Ecto neural progenitor cell (in vitro differentiated cells): Measurements from ENCODE around the gene MORC2.

Experiments used
- DNase-seq: peaks from one replicate; pipeline ENCODE4 v3.0.0-alpha.2; 2018; ENCODE audit warnings: low spot score

MORC2 gene

GRCh38 chr22:30921108-30921507 is 47.5 kb downstream of the MORC2 start:
- DNase-seq, result no peak

- peak; percentile 86 for DNase-seq
These were observed 48.2 kb downstream of the MORC2 start for GRCh38 chr22:30920407-30920806.

DNA sequence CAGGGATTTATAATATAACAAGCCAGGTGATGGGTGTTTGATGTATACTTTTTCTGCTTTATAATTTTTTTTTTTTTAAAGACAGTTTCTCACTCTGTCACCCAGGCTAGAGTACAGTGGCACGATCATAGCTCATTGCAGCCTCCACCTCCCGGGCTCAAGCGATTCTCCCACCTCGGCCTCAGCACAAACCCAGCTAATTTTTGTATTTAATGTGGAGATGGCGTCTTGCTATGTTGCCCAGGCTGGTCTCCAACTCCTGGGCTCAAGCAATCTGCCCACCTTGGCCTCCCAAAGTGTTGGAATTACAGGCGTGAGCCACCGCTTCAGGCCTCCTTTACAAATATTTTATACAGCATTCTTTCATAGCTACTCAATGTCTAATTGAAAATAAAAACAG is 48.6 kb downstream of the MORC2 start:
- no peak for DNase-seq

- DNase-seq, result no peak
These were observed 49.8 kb downstream of the MORC2 start for GRCh38 chr22:30918761-30919160.

- DNase-seq, result no peak
These were observed 58.2 kb downstream of the MORC2 start for GRCh38 chr22:30910358-30910757.

DNA sequence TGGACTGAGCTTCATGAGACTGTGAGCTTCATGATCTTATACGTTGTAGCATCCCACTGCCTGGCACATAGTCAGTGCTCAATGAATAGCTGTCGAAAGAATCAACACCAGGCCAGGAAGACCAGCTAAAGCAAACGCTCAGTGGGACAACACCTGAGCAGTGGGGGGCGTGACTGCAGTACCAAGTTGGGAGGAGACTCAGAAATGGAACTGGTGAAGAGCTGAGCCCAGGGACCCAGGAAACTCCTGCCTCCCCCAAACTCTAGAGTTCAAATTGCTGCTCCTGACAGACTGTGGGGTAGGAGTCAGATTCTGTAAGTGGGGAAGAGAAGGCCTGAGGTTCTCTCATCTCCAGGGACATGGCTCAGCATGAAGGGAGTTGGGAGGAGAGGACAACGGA is 59.3 kb downstream of the MORC2 start:
- DNase-seq, result no peak

- DNase-seq, result no peak
These were observed 60.5 kb downstream of the MORC2 start for GRCh38 chr22:30908051-30908461.

GRCh38 chr22:30906946-30907345 is 61.6 kb downstream of the MORC2 start:
- no peak for DNase-seq

DNA sequence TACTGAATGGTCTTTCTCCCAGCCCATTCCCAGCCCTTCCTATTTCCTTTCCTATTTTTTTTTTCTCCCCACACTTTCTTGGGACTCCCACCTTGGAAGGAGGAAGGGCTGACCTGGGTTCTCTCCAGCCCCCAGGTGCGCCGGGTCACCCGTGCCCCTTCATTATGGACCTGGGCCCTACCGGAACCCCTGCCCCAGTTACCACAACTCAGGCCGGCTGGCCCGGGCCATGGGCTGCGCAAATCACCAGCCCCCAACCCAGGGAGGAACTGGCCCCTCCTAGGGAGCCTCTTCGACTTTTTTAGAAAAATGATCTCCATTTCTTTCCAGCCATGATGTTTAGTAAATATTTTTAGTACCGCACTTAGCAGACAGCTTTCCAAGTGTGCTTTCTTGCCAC is 62.2 kb downstream of the MORC2 start:
- no peak for DNase-seq

DNA sequence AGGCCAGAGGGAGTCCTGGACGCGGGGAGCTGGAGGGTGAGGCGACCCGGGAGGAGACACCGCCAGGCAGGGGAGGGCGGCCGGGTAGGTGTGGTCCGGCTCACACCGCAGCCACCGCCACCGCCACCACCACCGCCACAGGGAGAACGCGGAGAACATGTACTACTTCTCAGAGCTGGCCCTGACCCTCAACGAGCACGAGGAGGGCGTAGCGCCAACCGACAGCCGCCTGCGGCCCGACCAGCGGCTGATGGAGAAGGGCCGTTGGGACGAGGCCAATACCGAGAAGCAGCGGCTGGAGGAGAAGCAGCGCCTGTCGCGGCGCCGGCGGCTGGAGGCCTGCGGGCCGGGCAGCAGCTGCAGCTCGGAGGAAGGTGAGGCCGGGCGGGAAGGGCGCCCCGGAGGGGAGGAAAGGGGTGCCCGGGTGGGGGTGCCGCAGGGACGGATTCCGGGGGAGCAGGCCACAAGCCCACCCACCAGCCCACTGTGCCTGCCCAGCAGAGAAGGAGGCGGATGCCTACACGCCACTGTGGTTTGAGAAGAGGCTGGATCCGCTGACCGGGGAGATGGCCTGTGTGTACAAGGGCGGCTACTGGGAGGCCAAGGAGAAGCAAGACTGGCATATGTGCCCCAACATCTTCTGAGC is 62.8 kb downstream of the MORC2 start:
- no peak for DNase-seq

DNA sequence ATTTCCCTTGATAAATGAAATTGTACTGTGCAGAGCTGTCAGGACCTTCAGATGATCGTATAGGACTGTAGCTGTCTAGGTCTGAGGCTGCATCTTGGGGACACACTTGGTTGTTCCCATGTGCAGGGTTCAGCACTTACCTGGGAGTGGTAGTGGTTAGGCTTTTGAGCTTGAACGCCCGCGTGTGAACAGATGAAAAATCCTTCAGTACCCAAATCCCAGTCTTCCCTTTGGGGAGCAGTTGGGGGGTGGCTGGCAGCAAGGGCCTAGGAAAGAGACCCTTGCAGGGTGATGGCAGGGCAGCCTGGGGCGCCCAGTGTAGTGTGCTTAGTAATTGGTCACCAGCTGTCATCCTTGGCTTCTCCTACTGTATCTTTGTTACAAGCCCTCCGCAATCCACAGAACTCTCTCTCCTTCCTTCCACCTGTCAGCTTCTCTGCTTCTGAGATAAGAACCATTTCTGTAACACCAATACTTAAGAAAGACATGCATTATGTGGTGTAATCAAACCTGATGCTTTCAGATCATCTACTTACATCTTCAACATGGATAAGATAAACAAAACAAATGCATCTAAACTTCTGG is 64.6 kb downstream of the MORC2 start:
- DNase-seq, result no peak

DNA sequence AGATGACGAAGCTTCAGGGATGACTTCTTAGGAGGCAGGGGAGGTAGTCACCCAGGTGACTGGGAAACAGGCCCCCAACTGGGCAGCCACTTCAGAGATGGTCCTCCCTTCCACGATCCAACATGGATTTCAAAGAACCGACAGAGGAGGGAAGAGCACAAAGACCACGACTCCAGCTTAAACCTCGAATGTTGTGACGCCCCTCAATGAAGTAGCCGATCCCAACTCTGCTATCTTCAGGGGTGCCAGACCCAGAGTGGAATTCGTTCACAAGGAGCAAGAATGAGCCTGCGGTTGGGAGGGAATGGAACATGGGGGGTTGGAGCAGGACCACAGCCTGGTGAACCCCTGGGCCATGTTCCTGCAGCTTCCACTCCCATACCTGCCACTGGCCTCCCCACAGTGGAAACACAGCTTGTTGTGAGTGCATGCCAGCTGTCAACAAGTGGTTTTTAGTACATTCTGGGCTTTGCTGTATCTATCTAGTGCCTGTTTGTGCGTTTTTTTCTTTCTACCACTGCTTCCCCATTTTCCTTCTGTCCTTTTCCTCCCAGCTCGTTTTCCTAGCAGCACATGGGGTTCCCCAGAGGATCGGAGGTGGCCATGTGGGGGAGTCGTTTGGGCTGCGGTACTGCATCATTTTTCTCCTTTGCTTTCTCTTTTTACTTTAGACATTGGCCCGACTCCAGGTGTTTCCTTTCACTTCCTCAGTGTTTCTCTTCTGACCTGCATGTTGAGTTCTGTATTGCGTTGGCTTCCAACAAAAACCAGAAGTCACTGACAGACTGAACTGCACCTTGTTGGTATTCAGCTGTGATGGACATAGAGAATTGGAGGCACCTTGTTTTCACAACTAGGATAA is 65.8 kb downstream of the MORC2 start:
- DNase-seq, result no peak

GRCh38 chr22:30894371-30894740 is 74.2 kb downstream of the MORC2 start:
- no peak for DNase-seq

- DNase-seq, result no peak
These were observed 74.9 kb downstream of the MORC2 start for GRCh38 chr22:30893434-30894370.

DNA sequence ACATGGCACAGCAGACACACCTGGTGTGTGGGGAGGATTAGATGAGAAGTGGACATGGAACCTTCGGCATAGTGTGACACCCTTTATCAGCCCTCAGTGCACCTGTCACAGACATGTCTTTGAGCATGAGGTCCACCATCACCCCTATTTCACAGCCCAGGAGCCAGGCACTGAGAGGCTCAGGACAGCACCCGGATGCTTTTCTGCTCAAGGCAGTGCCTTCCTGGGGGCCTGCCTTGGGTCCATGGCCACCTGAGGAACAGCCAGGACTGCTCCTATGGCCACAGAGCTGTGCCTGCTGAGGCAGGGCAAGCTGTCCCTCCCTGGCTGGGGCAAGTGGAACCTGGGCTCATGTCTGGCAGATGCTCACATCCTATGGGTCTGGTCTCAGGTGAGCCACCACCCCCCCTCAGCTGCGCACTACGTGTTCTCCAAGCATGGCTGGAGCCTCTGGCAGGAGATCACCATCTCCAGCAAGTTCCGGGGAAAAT is 75.8 kb downstream of the MORC2 start:
- no peak for DNase-seq

DNA sequence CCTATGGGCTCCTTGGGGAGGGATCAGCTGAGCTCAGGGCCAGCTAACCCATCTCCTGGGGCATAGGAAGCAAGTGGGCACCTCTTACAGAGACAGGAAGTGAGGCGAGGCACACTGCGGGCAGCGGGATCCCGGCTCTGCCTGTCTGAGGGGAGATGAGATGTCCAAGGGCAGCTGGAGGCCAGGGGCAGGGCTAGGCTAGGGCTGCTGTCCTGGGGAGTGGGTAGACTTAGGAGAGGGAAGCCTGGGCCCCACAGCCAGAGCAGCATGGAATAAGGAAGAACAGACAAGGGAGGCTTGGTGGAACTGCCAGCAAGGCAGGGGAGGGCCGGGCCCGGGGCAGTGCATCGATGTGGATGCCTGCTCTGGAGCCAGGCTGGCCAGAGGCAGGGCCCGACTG is 76.3 kb downstream of the MORC2 start:
- no peak for DNase-seq

GRCh38 chr22:30891781-30892180 is 76.8 kb downstream of the MORC2 start:
- DNase-seq, result peak; percentile 43

- DNase-seq, result peak; percentile 41
These were observed 77.2 kb downstream of the MORC2 start for GRCh38 chr22:30891443-30891755.

DNA sequence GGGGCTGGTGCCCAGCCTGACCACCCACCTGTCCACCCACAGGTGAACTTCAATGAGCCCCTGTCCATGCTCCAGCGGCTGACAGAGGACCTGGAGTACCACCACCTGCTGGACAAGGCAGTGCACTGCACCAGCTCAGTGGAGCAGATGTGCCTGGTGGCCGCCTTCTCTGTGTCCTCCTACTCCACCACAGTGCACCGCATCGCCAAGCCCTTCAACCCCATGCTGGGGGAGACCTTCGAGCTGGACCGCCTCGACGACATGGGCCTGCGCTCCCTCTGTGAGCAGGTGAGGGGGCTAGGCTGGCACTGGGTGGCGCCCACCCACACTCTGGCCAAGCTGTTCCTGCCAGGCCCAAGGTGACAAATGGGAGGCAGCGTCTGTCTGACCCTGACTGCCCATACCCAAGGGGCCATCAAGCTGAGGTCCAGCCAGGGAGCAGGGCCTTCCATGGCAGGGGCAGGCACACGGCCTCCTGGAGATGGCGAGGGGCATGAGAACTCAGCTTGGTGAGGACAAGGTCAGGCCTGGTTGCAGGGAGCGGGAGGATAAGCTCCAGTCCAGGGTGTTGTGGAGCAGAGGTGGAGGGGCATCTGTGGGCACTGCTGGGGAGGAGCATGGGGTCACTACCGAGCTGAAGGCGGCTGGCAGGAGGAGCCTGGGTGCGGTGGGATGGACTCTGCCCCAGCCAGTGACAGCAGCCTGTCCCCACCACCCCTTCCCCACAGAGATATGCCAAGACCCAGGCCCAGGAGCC is 77.7 kb downstream of the MORC2 start:
- peak; percentile 71 for DNase-seq

DNA sequence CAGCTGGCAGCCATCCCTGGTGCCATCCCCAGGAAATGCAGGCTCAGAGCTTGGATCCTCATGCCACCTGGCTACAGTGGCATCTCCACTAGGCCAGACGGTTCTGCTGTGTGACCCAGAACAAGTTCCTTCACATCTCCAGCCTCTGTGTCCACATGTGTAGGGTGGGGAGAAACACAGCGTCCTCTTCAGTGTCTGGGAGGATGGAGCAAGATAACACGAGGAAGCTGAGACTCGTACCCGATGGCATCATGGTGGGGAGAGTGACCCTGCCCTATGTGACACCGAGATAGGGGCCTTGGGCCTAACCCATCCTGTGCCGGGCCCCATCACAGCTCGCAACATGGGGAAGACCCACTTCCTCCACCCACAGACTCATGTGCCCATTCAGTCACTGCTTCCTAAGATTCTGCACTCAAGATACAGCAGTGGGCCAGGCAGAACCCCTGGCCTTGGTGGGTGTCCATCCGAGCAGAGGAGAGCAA is 78.5 kb downstream of the MORC2 start:
- DNase-seq, result no peak

DNA sequence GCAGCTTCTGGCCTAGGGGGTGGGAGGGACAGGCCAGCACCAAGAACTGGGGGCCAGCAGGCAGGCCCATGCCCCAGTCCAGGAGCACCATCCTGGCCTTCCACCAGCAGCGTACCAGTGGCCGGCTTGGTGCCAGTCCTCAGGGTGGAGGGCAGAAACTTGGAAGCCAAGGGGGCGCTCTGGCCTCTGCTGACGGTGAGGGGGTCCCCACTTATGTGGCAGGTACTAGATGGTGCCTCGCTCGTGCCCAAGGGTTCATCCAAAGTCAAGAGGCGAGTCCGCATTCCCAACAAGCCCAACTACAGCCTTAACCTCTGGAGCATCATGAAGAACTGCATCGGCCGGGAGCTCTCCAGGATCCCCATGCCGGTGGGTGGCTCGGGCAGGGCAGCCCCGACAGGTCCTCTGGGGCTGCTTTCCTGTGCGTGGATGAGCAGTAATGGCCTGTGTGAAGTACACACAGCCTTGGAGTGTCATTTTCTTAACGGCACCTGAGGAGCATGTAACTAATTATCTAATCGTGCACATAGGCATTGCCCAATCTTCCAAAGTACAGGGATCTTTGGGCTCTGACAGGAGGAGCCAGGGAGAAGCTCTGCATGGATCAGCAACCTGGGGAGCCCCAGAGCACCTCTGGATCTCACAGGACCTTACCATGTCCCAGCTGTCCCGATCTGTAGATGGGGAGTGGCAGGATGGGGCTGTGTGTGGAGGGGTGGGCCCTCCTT is 79.1 kb downstream of the MORC2 start:
- peak; percentile 35 for DNase-seq
